HepG2 (cell line): ENCODE results near the gene ZNF48. TPM values are rescaled to one million over a fixed set of nuclear protein-coding genes. Genes with fewer than 3 reads are reported as not detected.
A peak's percentile ranks its signal among the peaks of the same experiment; 100 is the strongest.

ENCODE experiments used
- DBP ChIP-seq: sonication (generic); formaldehyde crosslinking; IDR thresholded peaks from 2 replicates; pipeline ENCODE4 v1.4.0; 2020; ENCODE audit warnings: missing genetic modification reagents; ENCODE audit errors: not compliant biosample characterization
- FOSL2 ChIP-seq: sonication (generic); formaldehyde crosslinking; IDR thresholded peaks from 2 replicates; pipeline ENCODE4 v1.4.0; 2020; ENCODE audit warnings: missing genetic modification reagents
- HNF1A ChIP-seq, 2 experiments: sonication (generic) in 1 of 2; formaldehyde crosslinking in 1 of 2; IDR thresholded peaks; 2 replicates each; pipeline versions ENCODE4 v1.4.0 to v1.6.1; 2016 to 2020; ENCODE audit warnings: borderline replicate concordance in 1 of 2, low read depth in 1 of 2, mild to moderate bottlenecking in 1 of 2, missing genetic modification reagents in 1 of 2
- HNRNPK ChIP-seq: fragments of 200-400 bp; formaldehyde crosslinking; IDR thresholded peaks from 2 replicates; pipeline ENCODE4 v1.6.1; 2018; ENCODE audit warnings: low read length, low read depth, moderate library complexity, mild to moderate bottlenecking; ENCODE audit not compliant: poor library complexity, severe bottlenecking
- PRDM4 ChIP-seq: sonication (generic); formaldehyde crosslinking; IDR thresholded peaks from 2 replicates; pipeline ENCODE4 v1.9.0; 2021; ENCODE audit warnings: missing genetic modification reagents, borderline replicate concordance
- SOX5 ChIP-seq: IDR thresholded peaks from 2 replicates; pipeline ENCODE4 v1.6.1; 2016; ENCODE audit warnings: borderline replicate concordance
- TBL1XR1 ChIP-seq: fragments of 150-350 bp; IDR thresholded peaks from 2 replicates; pipeline ENCODE4 v1.6.1; 2014; ENCODE audit warnings: borderline replicate concordance, low read length; ENCODE audit not compliant: partially characterized antibody
- ZFY ChIP-seq: sonication (generic); formaldehyde crosslinking; IDR thresholded peaks from 2 replicates; pipeline ENCODE4 v1.4.0; 2020; ENCODE audit warnings: missing genetic modification reagents
- ZNF329 ChIP-seq: sonication (generic); formaldehyde crosslinking; IDR thresholded peaks from 2 replicates; pipeline ENCODE4 v1.9.0; 2021; ENCODE audit warnings: low read depth, mild to moderate bottlenecking, missing genetic modification reagents
- ZNF34 ChIP-seq: sonication (generic); formaldehyde crosslinking; IDR thresholded peaks from 2 replicates; pipeline ENCODE4 v1.4.0; 2020; ENCODE audit warnings: mild to moderate bottlenecking, missing genetic modification reagents, borderline replicate concordance
- ZNF501 ChIP-seq: sonication (generic); formaldehyde crosslinking; IDR thresholded peaks from 2 replicates; pipeline ENCODE4 v1.5.1; 2020; ENCODE audit warnings: mild to moderate bottlenecking, moderate library complexity, missing genetic modification reagents
- polyA plus RNA-seq, 8 experiments: library from polyadenylated mRNA; depleted of rRNA in 3 of 8; stranded (reverse) in 7 of 8; unstranded in 1 of 8; fragments of >200 nt; fragmentation: Illumina TruSeq in 4 of 8; extraction: Trizol in 4 of 8; gene quantifications; 2 replicates each; pipeline versions ENCODE4 v1.2.1 to v1.2.3, GENCODE V29; 2011 to 2016; ENCODE audit warnings: low read depth in 4 of 8, missing spikeins in 1 of 8, mixed read lengths in 1 of 8; ENCODE audit not compliant: insufficient read depth in 1 of 8
- total RNA-seq, 5 experiments: library from RNA; depleted of rRNA; stranded (reverse); fragments of >200 nt; fragmentation: Illumina TruSeq; extraction: Trizol; gene quantifications; 2 replicates each; pipeline ENCODE4 v1.2.3, GENCODE V29; 2016; ENCODE audit warnings: low read depth in 1 of 5
- TF ChIP-seq, protein P1 (sequence below): IDR thresholded peaks from 2 replicates; pipeline ENCODE4 v1.6.1; 2016; ENCODE audit warnings: missing compliant biosample characterization, missing genetic modification reagents, borderline replicate concordance

Gene ZNF48
- total and polyA plus RNA-seq, 2 of the 13 experiments (the other 11 are each of a cell fraction or from before 2014, with no cell fraction given) = 9.9 to 12.3 TPM

DNA sequence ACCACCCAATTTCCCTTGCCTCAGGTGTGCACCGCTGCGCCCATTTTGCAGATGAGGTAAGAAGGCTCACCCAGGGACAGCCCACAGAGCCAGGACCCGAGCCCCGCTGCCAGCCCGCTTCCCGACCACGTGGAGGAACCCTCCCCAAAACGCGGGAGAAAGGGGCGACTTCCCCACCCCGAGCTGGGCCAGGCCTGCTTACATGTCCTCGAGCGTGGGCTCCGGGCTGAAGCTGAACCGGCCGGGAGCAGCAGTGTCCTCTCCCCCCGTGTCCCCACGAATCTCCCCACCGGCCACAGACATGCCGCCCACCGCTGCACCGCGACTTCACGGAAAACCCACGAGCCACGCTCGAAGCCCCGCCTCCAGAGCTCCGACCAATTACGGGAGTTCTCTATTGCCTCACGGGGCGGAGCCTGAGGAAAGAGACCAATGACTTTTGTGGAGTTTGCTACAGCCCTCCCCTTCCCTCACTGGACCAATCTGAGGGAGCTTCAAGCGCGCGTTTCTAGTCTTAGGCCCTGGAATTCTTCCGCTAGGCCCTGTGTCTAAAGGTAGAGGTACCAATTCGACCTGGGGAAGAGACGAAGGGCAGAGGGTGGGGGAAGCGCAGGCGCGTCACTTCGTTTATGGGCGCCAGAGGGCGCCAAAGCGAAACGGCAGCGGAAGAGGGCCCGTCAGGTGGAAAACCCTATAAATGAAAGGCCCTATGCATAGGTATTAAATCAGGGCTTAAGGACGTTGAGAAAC lies 34.6 kb downstream of the ZNF48 start, which contains the start of gene DCTPP1 (continued):
- TF ChIP-seq ZFY (CRISPR knock-in tag) = peak; percentile 98
- no peak for TF ChIP-seq ZNF329 (CRISPR knock-in tag)
- TF ChIP-seq DBP (CRISPR knock-in tag) = no peak
- TF ChIP-seq TBL1XR1 = no peak
- TF ChIP-seq, protein P1, sequence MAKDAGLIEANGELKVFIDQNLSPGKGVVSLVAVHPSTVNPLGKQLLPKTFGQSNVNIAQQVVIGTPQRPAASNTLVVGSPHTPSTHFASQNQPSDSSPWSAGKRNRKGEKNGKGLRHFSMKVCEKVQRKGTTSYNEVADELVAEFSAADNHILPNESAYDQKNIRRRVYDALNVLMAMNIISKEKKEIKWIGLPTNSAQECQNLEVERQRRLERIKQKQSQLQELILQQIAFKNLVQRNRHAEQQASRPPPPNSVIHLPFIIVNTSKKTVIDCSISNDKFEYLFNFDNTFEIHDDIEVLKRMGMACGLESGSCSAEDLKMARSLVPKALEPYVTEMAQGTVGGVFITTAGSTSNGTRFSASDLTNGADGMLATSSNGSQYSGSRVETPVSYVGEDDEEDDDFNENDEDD (CRISPR knock-in tag) = peak; percentile 58
- TF ChIP-seq HNRNPK = no peak
- TF ChIP-seq ZNF34 (CRISPR knock-in tag) = 0 out of 2 replicates have a peak, but pooled peaks have one; percentile 64
- peak; percentile 61; the same call in 1 of the 2 replicates for TF ChIP-seq SOX5 (CRISPR knock-in tag)
- TF ChIP-seq ZNF501 (CRISPR knock-in tag) = peak; percentile 98
- TF ChIP-seq HNF1A (IDR thresholded peaks at IDR 0.05; ENCODE audit: low read depth) = no peak; the same call in 1 of the 2 replicates
- TF ChIP-seq HNF1A (CRISPR knock-in tag; IDR thresholded peaks at IDR 0.05; ENCODE audit: borderline replicate concordance) = peak; percentile 48
- 0 out of 2 replicates have a peak, but pooled peaks have one; percentile 70 for TF ChIP-seq PRDM4 (CRISPR knock-in tag)
- TF ChIP-seq FOSL2 (CRISPR knock-in tag) = peak; percentile 61
